GM12878 (cell line): ENCODE results near the gene STK35. TPM values are rescaled to one million over a fixed set of nuclear protein-coding genes. Genes with fewer than 3 reads are reported as not detected.

ENCODE experiments used
- ATAC-seq: fragments of 200-7000 bp; cut with Tn5 transposase; 3 replicates; pipeline ENCODE4 v1.9.1; 2020; ENCODE audit warnings: mild to moderate bottlenecking, moderate library complexity
- BruUV-seq: library from RNA; stranded (reverse); fragments of 400-500 nt; replicated peaks from 2 replicates; lab custom pipeline; 2021; lab: Mats Ljungman, UMichigan
- CTCF ChIA-PET: fragments of 300-600 bp; sonication (Branson Sonifier 250); formaldehyde crosslinking; extraction: SDS; loops from one replicate; lab custom pipeline; 2021; ENCODE audit warnings: inconsistent platforms; lab: Yijun Ruan, JAX
- POLR2A ChIA-PET: fragments of 350-600 bp; formaldehyde crosslinking; extraction: SDS; loops from one replicate; lab custom pipeline; 2021; ENCODE audit warnings: inconsistent platforms; lab: Charles Lee
- RAD21 ChIA-PET: fragments of 300-600 bp; sonication (Branson Sonifier 250); formaldehyde crosslinking; loops from one replicate; lab custom pipeline; 2023; ENCODE audit warnings: antibody characterized with exemption; ENCODE audit not compliant: unreplicated experiment; lab: Charles Lee
- SMC1A ChIA-PET: fragments of 300-600 bp; sonication (Branson Sonifier 250); formaldehyde crosslinking; loops from one replicate; lab custom pipeline; 2023; ENCODE audit not compliant: unreplicated experiment, uncharacterized antibody; lab: Charles Lee
- DNase-seq: peaks from one replicate; pipeline ENCODE4 v3.0.0-alpha.2; 2011; ENCODE audit warnings: low read depth, low spot score
- FAIRE-seq: peaks from 3 replicates; lab custom pipeline; 2011; peaks lifted over from hg19 to GRCh38; lab: Jason Lieb, UNC
- H2AFZ ChIP-seq: 2 replicates; pipeline ENCODE4 v1.6.0; 2011; ENCODE audit warnings: low read depth, low read length, control low read depth; ENCODE audit not compliant: control insufficient read depth
- H3K27ac ChIP-seq: 2 replicates; pipeline ENCODE4 v1.5.1; 2011; ENCODE audit warnings: control low read depth; ENCODE audit not compliant: control insufficient read depth, insufficient read depth
- H3K27me3 ChIP-seq, 2 experiments: replicated peaks in 1 of 2; 2 replicates each; pipeline versions ENCODE4 v1.6.0 to v1.6.1; 2011; ENCODE audit warnings: low read length in 1 of 2; ENCODE audit not compliant: control insufficient read depth in 2 of 2, insufficient read depth in 2 of 2
- H3K36me3 ChIP-seq, 2 experiments: 2 replicates each; pipeline ENCODE4 v1.5.1; 2011; ENCODE audit warnings: low read length in 1 of 2; ENCODE audit not compliant: control insufficient read depth in 2 of 2, insufficient read depth in 2 of 2
- H3K4me1 ChIP-seq: 2 replicates; pipeline ENCODE4 v1.6.1; 2011; ENCODE audit warnings: mild to moderate bottlenecking, low read length, moderate library complexity, mixed read lengths; ENCODE audit not compliant: control insufficient read depth, insufficient read depth
- H3K4me2 ChIP-seq: 2 replicates; pipeline ENCODE4 v1.6.0; 2011; ENCODE audit warnings: control low read depth; ENCODE audit not compliant: control insufficient read depth, insufficient read depth
- H3K4me3 ChIP-seq: fragments of 200-600 bp; sonication (generic); 2 replicates; pipeline ENCODE4 v1.5.1; 2016
- H3K79me2 ChIP-seq: 2 replicates; pipeline ENCODE4 v1.6.0; 2011; ENCODE audit warnings: low read length; ENCODE audit not compliant: control insufficient read depth, insufficient read depth
- H3K9ac ChIP-seq: 2 replicates; pipeline ENCODE4 v1.8.0; 2011; ENCODE audit warnings: low read length, control low read depth, mixed read lengths; ENCODE audit not compliant: control insufficient read depth, insufficient read depth
- H3K9me3 ChIP-seq: replicated peaks from 3 replicates; pipeline ENCODE4 v1.5.1; 2011; ENCODE audit warnings: mild to moderate bottlenecking, low read length; ENCODE audit not compliant: control insufficient read depth, insufficient read depth
- H4K20me1 ChIP-seq: 2 replicates; pipeline ENCODE4 v1.6.0; 2011; ENCODE audit not compliant: control insufficient read depth, insufficient read depth
- EZH2 ChIP-seq: IDR thresholded peaks from 2 replicates; pipeline ENCODE4 v1.6.1; 2012; ENCODE audit warnings: low read depth, mild to moderate bottlenecking, control low read depth, inconsistent platforms, low read length, borderline replicate concordance; ENCODE audit not compliant: control insufficient read depth
- FOXM1 ChIP-seq: IDR thresholded peaks from 2 replicates; pipeline ENCODE4 v1.6.1; 2012; ENCODE audit warnings: low read depth, mild to moderate bottlenecking, inconsistent platforms, low read length, moderate library complexity
- GABPA ChIP-seq: IDR thresholded peaks from 2 replicates; pipeline ENCODE4 v1.6.1; 2014; ENCODE audit warnings: antibody characterized with exemption, low read depth, mild to moderate bottlenecking, inconsistent platforms
- NBN ChIP-seq: fragments of 450-650 bp; IDR thresholded peaks from 2 replicates; pipeline ENCODE4 v1.6.1; 2016
- RFX5 ChIP-seq: IDR thresholded peaks from 2 replicates; pipeline ENCODE4 v1.6.1; 2011; ENCODE audit warnings: low read depth, low read length, improper control_type of control experiment
- RUNX3 ChIP-seq: IDR thresholded peaks from 2 replicates; pipeline ENCODE4 v1.6.1; 2012; ENCODE audit warnings: low read length, inconsistent platforms
- SPI1 ChIP-seq: IDR thresholded peaks from 2 replicates; pipeline ENCODE4 v1.6.1; 2011; ENCODE audit warnings: low read depth, mild to moderate bottlenecking, low read length, moderate library complexity, borderline replicate concordance; ENCODE audit not compliant: insufficient read depth
- STAT1 ChIP-seq: fragments of 450-650 bp; conservative IDR thresholded peaks from 2 replicates; pipeline ENCODE4 v1.6.1; 2014; ENCODE audit warnings: antibody characterized with exemption, mild to moderate bottlenecking
- TCF12 ChIP-seq: IDR thresholded peaks from 2 replicates; pipeline ENCODE4 v1.6.1; 2011; ENCODE audit warnings: low read depth, mild to moderate bottlenecking, low read length
- TCF3 ChIP-seq: IDR thresholded peaks from 2 replicates; pipeline ENCODE4 v1.6.1; 2012; ENCODE audit warnings: low read depth, mild to moderate bottlenecking, low read length, borderline replicate concordance; ENCODE audit not compliant: insufficient read depth
- ZNF384 ChIP-seq: IDR thresholded peaks from 2 replicates; pipeline ENCODE4 v1.6.1; 2012; ENCODE audit warnings: low read depth, mild to moderate bottlenecking, low read length, improper control_type of control experiment, borderline replicate concordance
- WGBS: methylation state at CpG from one replicate; pipeline ENCODE4 v1.1.6; 2016; ENCODE audit warnings: low lambda C conversion rate; ENCODE audit not compliant: insufficient replicate concordance, insufficient coverage; ENCODE audit errors: missing lambda C conversion rate; 5-methylcytosine and 5-hydroxymethylcytosine counted together
- in situ Hi-C: fragments of 300-500 bp; cut with MboI; formaldehyde crosslinking; loops from 9 replicates; pipeline ENCODE4 v1.14.3; 2018; ENCODE audit warnings: mixed read lengths
- intact Hi-C: fragments of 100-400 bp; cut with micrococcal nuclease; formaldehyde crosslinking; loops from one replicate; pipeline ENCODE4 v1.14.2; 2022; ENCODE audit not compliant: unreplicated experiment
- polyA plus RNA-seq, 11 experiments: library from polyadenylated mRNA; depleted of rRNA in 4 of 11; unstranded in 6 of 11; stranded (reverse) in 5 of 11; fragments of >200 nt; fragmentation: Nextera tagmentation in 4 of 11; fragmentation: Illumina TruSeq in 1 of 11; extraction: Ambion mirVana in 4 of 11; extraction: Trizol in 1 of 11; gene quantifications; 1 replicate in 1 of 11; 2 replicates in 10 of 11; pipeline versions ENCODE4 v1.2.1 to v1.2.3, GENCODE V29; 2011 to 2016; ENCODE audit warnings: inconsistent platforms in 2 of 11, missing spikeins in 2 of 11, low read depth in 1 of 11
- total RNA-seq, 4 experiments: library from RNA; depleted of rRNA in 3 of 4; stranded (reverse); fragments of >200 nt in 3 of 4; fragmentation: Illumina TruSeq in 1 of 4; extraction: Trizol in 1 of 4; gene quantifications; 2 replicates each; pipeline versions ENCODE4 v1.2.1 to v1.2.3, GENCODE V29; 2013 to 2021
- TF ChIP-seq, protein P1 (sequence below): fragments of 450-650 bp; formaldehyde crosslinking; IDR thresholded peaks from 2 replicates; pipeline ENCODE4 v1.5.0; 2022; ENCODE audit warnings: mild to moderate bottlenecking, missing genetic modification characterization
- TF ChIP-seq, protein P2 (sequence below): IDR thresholded peaks from 2 replicates; pipeline ENCODE4 v1.6.1; 2011; ENCODE audit warnings: low read depth, mild to moderate bottlenecking, low read length, moderate library complexity, borderline replicate concordance; ENCODE audit errors: extremely low read depth
- TF ChIP-seq, protein P3 (sequence below): fragments of 450-650 bp; IDR thresholded peaks from 2 replicates; pipeline ENCODE4 v1.6.1; 2018; ENCODE audit warnings: mild to moderate bottlenecking, low read depth, moderate library complexity; ENCODE audit not compliant: partially characterized antibody

STK35 gene
- total and polyA plus RNA-seq, 10 of the 15 experiments (the other 5 are each of a cell fraction or from before 2014, with no cell fraction given), result 2.9 to 19.4 (median 9.6) TPM

DNA sequence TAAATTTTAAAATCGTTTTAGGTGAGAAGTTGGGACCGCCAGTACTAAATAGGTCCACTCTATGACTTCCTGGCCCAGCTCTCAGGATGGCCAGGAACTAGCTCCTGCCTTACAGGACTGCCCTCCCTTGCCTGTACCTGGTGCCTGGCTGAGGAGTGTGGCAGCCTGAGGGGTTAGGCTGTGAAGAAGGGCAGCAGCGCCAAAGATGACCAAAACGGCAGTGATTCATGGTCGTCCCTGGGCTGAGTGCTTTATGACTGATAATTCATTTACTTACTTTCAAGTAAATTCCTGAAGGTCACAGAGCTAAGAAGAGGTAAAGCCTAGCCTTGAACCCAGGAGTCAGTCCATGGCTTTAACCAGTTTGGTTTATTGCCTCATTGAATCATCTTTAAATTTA, 22.1 kb downstream of the STK35 start:
- H3K4me2 ChIP-seq, result no peak overlapping the region
- H3K9ac ChIP-seq, result no peak overlapping the region
- no peak overlapping the region for H3K27ac ChIP-seq
- no peak for ATAC-seq
- TF ChIP-seq, protein P1, sequence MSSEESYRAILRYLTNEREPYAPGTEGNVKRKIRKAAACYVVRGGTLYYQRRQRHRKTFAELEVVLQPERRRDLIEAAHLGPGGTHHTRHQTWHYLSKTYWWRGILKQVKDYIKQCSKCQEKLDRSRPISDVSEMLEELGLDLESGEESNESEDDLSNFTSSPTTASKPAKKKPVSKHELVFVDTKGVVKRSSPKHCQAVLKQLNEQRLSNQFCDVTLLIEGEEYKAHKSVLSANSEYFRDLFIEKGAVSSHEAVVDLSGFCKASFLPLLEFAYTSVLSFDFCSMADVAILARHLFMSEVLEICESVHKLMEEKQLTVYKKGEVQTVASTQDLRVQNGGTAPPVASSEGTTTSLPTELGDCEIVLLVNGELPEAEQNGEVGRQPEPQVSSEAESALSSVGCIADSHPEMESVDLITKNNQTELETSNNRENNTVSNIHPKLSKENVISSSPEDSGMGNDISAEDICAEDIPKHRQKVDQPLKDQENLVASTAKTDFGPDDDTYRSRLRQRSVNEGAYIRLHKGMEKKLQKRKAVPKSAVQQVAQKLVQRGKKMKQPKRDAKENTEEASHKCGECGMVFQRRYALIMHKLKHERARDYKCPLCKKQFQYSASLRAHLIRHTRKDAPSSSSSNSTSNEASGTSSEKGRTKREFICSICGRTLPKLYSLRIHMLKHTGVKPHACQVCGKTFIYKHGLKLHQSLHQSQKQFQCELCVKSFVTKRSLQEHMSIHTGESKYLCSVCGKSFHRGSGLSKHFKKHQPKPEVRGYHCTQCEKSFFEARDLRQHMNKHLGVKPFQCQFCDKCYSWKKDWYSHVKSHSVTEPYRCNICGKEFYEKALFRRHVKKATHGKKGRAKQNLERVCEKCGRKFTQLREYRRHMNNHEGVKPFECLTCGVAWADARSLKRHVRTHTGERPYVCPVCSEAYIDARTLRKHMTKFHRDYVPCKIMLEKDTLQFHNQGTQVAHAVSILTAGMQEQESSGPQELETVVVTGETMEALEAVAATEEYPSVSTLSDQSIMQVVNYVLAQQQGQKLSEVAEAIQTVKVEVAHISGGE, result no peak
- TF ChIP-seq EZH2, result no peak
- no peak for TF ChIP-seq RFX5
- TF ChIP-seq, protein P2, sequence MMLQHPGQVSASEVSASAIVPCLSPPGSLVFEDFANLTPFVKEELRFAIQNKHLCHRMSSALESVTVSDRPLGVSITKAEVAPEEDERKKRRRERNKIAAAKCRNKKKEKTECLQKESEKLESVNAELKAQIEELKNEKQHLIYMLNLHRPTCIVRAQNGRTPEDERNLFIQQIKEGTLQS, result no peak
- TF ChIP-seq, protein P3, sequence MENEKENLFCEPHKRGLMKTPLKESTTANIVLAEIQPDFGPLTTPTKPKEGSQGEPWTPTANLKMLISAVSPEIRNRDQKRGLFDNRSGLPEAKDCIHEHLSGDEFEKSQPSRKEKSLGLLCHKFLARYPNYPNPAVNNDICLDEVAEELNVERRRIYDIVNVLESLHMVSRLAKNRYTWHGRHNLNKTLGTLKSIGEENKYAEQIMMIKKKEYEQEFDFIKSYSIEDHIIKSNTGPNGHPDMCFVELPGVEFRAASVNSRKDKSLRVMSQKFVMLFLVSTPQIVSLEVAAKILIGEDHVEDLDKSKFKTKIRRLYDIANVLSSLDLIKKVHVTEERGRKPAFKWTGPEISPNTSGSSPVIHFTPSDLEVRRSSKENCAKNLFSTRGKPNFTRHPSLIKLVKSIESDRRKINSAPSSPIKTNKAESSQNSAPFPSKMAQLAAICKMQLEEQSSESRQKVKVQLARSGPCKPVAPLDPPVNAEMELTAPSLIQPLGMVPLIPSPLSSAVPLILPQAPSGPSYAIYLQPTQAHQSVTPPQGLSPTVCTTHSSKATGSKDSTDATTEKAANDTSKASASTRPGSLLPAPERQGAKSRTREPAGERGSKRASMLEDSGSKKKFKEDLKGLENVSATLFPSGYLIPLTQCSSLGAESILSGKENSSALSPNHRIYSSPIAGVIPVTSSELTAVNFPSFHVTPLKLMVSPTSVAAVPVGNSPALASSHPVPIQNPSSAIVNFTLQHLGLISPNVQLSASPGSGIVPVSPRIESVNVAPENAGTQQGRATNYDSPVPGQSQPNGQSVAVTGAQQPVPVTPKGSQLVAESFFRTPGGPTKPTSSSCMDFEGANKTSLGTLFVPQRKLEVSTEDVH, result no peak
- no peak for TF ChIP-seq ZNF384
- TF ChIP-seq RUNX3, result no peak
- TF ChIP-seq SPI1, result no peak
- no peak for TF ChIP-seq FOXM1
- no peak for TF ChIP-seq TCF12
- no peak for TF ChIP-seq GABPA
- no peak for TF ChIP-seq TCF3
- no peak for TF ChIP-seq STAT1
- TF ChIP-seq NBN, result no peak
- TF ChIP-seq, all 136 proteins: peak for 0
- no peaks in the 10 kb centered on the region for H3K9me3 ChIP-seq
- H3K4me1 ChIP-seq, result no peaks in the 10 kb centered on the region; the same call in none of the 2 replicates
- no peaks in the 10 kb centered on the region for H4K20me1 ChIP-seq
- 84% methylated on average over 5 of the region's 5 CpGs for WGBS
- intact Hi-C loops (no loop called here), in situ Hi-C loops (no loop called here)
- ChIA-PET RAD21 (interaction anchor here (0.8 to 1.1 kb wide), 2 partner anchors 10 to 20 kb away, joined by 3 to 4 read pairs; no protein-coding TSS in a partner anchor), SMC1A (interaction anchor here (0.8 to 1.5 kb wide), 4 partner anchors 15 to 49 kb away, joined by 3 to 6 read pairs (median 4); no protein-coding TSS in a partner anchor), CTCF (interaction anchor here (0.8 to 2.3 kb wide), 9 partner anchors 10 to 398 kb away, joined by 3 to 11 read pairs (median 5); no protein-coding TSS in a partner anchor), POLR2A (no interaction called here)
- H2AFZ ChIP-seq, result no peak overlapping the region
- no peaks in the 10 kb centered on the region for H3K27me3 ChIP-seq
- peaks cover 0 to 18% of the 10 kb centered on the region in 2 experiments; a peak in 3 of 4 replicates for H3K36me3 ChIP-seq
- BruUV-seq, result no TSS peak
- FAIRE-seq (no peak), DNase-seq (no peak)
- no peak overlapping the region for H3K4me3 ChIP-seq
- peaks cover 23% of the 10 kb centered on the region for H3K79me2 ChIP-seq
